Endodermal cell (in vitro differentiated cells): Measurements from ENCODE around the gene ADAM23. TPM values are rescaled to one million over a fixed set of nuclear protein-coding genes. Genes with fewer than 3 reads are reported as not detected.

ENCODE experiments used
- DNase-seq: peaks from one replicate; pipeline ENCODE4 v3.0.0-alpha.2; 2017
- H3K27ac ChIP-seq: 2 replicates; pipeline ENCODE4 v1.5.1; 2013; ENCODE audit warnings: mild to moderate bottlenecking, low read depth, low read length, moderate library complexity
- H3K27me3 ChIP-seq: 2 replicates; pipeline ENCODE4 v1.6.1; 2013; ENCODE audit warnings: mild to moderate bottlenecking, low read length, moderate library complexity; ENCODE audit not compliant: insufficient read depth, control insufficient read depth, poor library complexity, severe bottlenecking
- H3K36me3 ChIP-seq: 2 replicates; pipeline ENCODE4 v1.7.0; 2013; ENCODE audit warnings: mild to moderate bottlenecking, low read length, moderate library complexity; ENCODE audit not compliant: control insufficient read depth, insufficient read depth
- H3K4me1 ChIP-seq: one replicate; pipeline ENCODE4 v1.7.0; 2013; ENCODE audit warnings: low read length; ENCODE audit not compliant: control insufficient read depth, insufficient read depth
- H3K4me3 ChIP-seq: 2 replicates; pipeline ENCODE4 v1.5.1; 2013; ENCODE audit warnings: mild to moderate bottlenecking, low read length, moderate library complexity
- H3K9ac ChIP-seq: 2 replicates; pipeline ENCODE4 v1.6.1; 2013; ENCODE audit warnings: mild to moderate bottlenecking, low read length, moderate library complexity; ENCODE audit not compliant: poor library complexity, severe bottlenecking; ENCODE audit errors: extremely low read depth
- H3K9me3 ChIP-seq: 2 replicates; pipeline ENCODE4 v1.6.1; 2013; ENCODE audit warnings: mild to moderate bottlenecking, low read length, moderate library complexity; ENCODE audit not compliant: control insufficient read depth
- H3K27ac Mint-ChIP-seq: 2 replicates; pipeline ENCODE4 v1.8.0; 2020; ENCODE audit warnings: mixed read lengths
- H3K27me3 Mint-ChIP-seq: 2 replicates; pipeline ENCODE4 v1.8.0; 2021; ENCODE audit warnings: mild to moderate bottlenecking, mixed read lengths; ENCODE audit not compliant: insufficient read depth
- H3K36me3 Mint-ChIP-seq: 2 replicates; pipeline ENCODE4 v1.8.0; 2020; ENCODE audit warnings: low read depth, mixed read lengths
- H3K4me1 Mint-ChIP-seq: 2 replicates; pipeline ENCODE4 v1.8.0; 2020; ENCODE audit warnings: mixed read lengths
- H3K4me3 Mint-ChIP-seq: 2 replicates; pipeline ENCODE4 v1.8.0; 2020; ENCODE audit warnings: mild to moderate bottlenecking, moderate library complexity, mixed read lengths
- H3K9me3 Mint-ChIP-seq: 2 replicates; pipeline ENCODE4 v1.8.0; 2020; ENCODE audit warnings: mild to moderate bottlenecking, mixed read lengths
- CTCF ChIP-seq: fragments of 200-600 bp; sonication (generic); conservative IDR thresholded peaks from 2 replicates; pipeline ENCODE4 v1.5.0; 2021; ENCODE audit warnings: antibody characterized with exemption, mild to moderate bottlenecking
- WGBS, 2 experiments: methylation state at CpG; one replicate each; pipeline versions ENCODE4 v1.1.5 to v1.1.7; 2013; ENCODE audit warnings: missing lambda C conversion rate in 2 of 2, mixed read lengths in 1 of 2; ENCODE audit not compliant: insufficient coverage in 1 of 2, insufficient read length in 1 of 2; 5-methylcytosine and 5-hydroxymethylcytosine counted together
- total RNA-seq, 2 donors: library from RNA; stranded (reverse); fragmentation: NEBNext Ultra II Directional in 1 of 2; extraction: Animal tissue kit (Norgen Biotek cat#: 25700) in 1 of 2; gene quantifications; 2 replicates in 1 of 2; 3 replicates in 1 of 2; pipeline ENCODE4 v1.2.1, GENCODE V29; 2021

The ADAM23 gene
- total RNA-seq, 2 donors from 2014 or later, result 25.4 to 34.2 TPM

DNA sequence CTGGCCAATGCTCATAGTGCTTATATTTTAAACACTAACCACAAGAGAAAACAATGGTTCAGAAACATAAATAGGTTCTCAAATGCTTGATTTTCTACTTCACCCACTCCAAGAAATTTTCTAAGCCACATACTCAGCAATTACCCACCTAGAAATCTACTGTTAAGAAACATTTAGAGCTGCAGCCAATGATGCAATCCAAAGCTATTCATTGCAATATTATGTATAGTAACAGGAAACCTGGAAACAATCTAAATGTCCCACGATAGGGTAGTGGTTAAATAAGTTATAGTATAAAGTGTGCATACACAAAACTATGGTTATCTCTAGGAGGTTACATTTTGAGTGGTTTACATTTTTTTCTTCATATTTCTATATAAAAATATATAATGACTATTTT is 204.7 kb downstream of the ADAM23 start:
- H3K4me1 ChIP-seq, result no peaks in the 10 kb centered on the region
- 83% methylated on average over 1 of the region's 1 CpG; no CpG with 5 or more reads in 1 of the 2 experiments for WGBS, 2 experiments
- H3K27ac ChIP-seq, result no peak overlapping the region
- H3K9me3 Mint-ChIP-seq, result no peaks in the 10 kb centered on the region
- H3K4me3 ChIP-seq, result no peak overlapping the region
- no peak overlapping the region for H3K9ac ChIP-seq
- H3K9me3 ChIP-seq, result no peaks in the 10 kb centered on the region
- peaks cover 27% of the 10 kb centered on the region for H3K27me3 Mint-ChIP-seq
- H3K4me1 Mint-ChIP-seq, result no peaks in the 10 kb centered on the region
- no peak for TF ChIP-seq CTCF
- no peak overlapping the region for H3K4me3 Mint-ChIP-seq
- no peak for DNase-seq
- no peak overlapping the region for H3K27ac Mint-ChIP-seq
- no peaks in the 10 kb centered on the region for H3K36me3 ChIP-seq
- peaks cover 26% of the 10 kb centered on the region for H3K27me3 ChIP-seq
- no peaks in the 10 kb centered on the region for H3K36me3 Mint-ChIP-seq

DNA sequence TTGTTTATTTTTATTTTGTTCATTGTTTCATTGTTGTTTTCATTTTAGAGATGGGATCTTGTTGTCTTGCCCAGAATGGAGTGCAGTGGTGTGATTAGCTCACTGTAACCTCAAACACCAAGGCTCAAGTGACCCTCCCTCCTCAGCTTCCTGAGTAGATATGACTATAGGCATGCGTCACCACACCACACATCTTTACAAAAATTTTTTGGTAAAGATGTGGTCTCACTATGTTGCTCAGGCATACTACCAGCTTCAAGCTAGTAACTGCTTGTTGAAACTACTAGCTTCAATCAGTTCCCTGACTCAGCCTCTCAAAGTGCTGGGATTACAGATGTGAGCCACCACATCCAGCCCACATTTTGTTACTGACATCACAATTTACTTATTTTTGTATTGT is 213.8 kb downstream of the ADAM23 start:
- no peaks in the 10 kb centered on the region for H3K4me1 Mint-ChIP-seq
- Histone ChIP-seq H3K9ac (no peak overlapping the region), H3K27me3 (no peaks in the 10 kb centered on the region), H3K9me3 (no peaks in the 10 kb centered on the region), H3K4me1 (peaks cover 2% of the 10 kb centered on the region), H3K27ac (no peak overlapping the region), H3K4me3 (no peak overlapping the region), H3K36me3 (no peaks in the 10 kb centered on the region)
- no peak for TF ChIP-seq CTCF
- H3K4me3 Mint-ChIP-seq, result no peak overlapping the region
- 86% methylated on average over 1 of the region's 1 CpG; no CpG with 5 or more reads in 1 of the 2 experiments for WGBS, 2 experiments
- no peak overlapping the region for H3K27ac Mint-ChIP-seq
- H3K36me3 Mint-ChIP-seq, result no peaks in the 10 kb centered on the region
- DNase-seq, result no peak
- no peaks in the 10 kb centered on the region for H3K9me3 Mint-ChIP-seq
- peaks cover 11% of the 10 kb centered on the region for H3K27me3 Mint-ChIP-seq

DNA sequence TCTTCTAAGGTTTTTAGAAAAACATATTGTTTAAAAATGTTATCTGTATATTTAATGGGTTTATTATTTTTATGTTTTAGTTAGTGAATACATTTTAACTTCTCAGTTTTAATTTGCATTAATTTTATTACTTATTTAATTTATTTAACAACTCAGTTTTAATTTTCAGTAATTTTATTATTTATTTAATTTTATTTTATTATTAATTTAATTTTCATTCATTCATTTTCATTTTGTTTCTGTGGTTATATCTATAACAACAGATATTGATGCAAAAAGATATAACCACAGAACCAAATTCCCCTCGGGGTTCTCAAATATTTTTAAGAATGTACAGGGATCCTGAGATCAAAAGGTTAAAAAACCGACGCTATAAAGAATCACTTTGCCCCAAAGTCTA is 221.9 kb downstream of the ADAM23 start:
- no peaks in the 10 kb centered on the region for H3K36me3 ChIP-seq
- H3K36me3 Mint-ChIP-seq, result no peaks in the 10 kb centered on the region
- no peak overlapping the region for H3K27ac ChIP-seq
- no peaks in the 10 kb centered on the region for H3K4me1 Mint-ChIP-seq
- 86 to 96% methylated on average over 2 to 3 of the region's 3 CpGs for WGBS, 2 experiments
- no peak overlapping the region for H3K27ac Mint-ChIP-seq
- no peak overlapping the region for H3K9ac ChIP-seq
- TF ChIP-seq CTCF, result no peak
- no peak for DNase-seq
- no peaks in the 10 kb centered on the region for H3K27me3 ChIP-seq
- H3K4me3 Mint-ChIP-seq, result no peak overlapping the region
- no peaks in the 10 kb centered on the region for H3K9me3 ChIP-seq
- peaks cover 2% of the 10 kb centered on the region for H3K27me3 Mint-ChIP-seq
- no peaks in the 10 kb centered on the region for H3K9me3 Mint-ChIP-seq
- peaks cover 3% of the 10 kb centered on the region for H3K4me1 ChIP-seq
- no peak overlapping the region for H3K4me3 ChIP-seq

Other genes starting within 250 kb of the ADAM23 start
- 10 to 100 TPM; 14.1 to 27.0 TPM for gene ZDBF2, start 168.9 kb upstream of the ADAM23 start, total RNA-seq
- gene FAM237A, start 199.0 kb downstream of the ADAM23 start, total RNA-seq, result not detected